ENCODE data around the gene EFS. TPM values are rescaled to one million over a fixed set of nuclear protein-coding genes. Genes with fewer than 3 reads are reported as not detected.
"Not testable (repeated sequence)": the region's sequence is repeated elsewhere in the genome, so short reads cannot be mapped to it uniquely, and the experiment has no call there.

Gene EFS
- polyA plus RNA-seq, 3 donors = not detected

GRCh38 chr14:23387916-23388882, 23.2 kb upstream of the EFS start:
- no peak overlapping the region for H3K9ac ChIP-seq (ENCODE audit: insufficient read depth, low read length, poor library complexity, severe bottlenecking)
- Mint-ChIP-seq H3K27me3 (ENCODE audit: low read depth in 3 of 3) (peaks cover 3 to 9% (median 4%) of the 10 kb centered on the region in 3 donors), H3K4me1 (no peaks in the 10 kb centered on the region), H3K36me3 (no peaks in the 10 kb centered on the region), H3K9me3 (no peaks in the 10 kb centered on the region), H3K4me3 (no peak overlapping the region), H3K27ac (no peak overlapping the region)
- H3K4me2 ChIP-seq (replicated peaks; ENCODE audit: extremely low read depth, low read length, poor library complexity, severe bottlenecking) = no peak overlapping the region
- 84% methylated on average over 19 of the region's 26 CpGs for WGBS (ENCODE audit: insufficient coverage)
- H3K27me3 ChIP-seq (ENCODE audit: control insufficient read depth in 2 of 2, insufficient read depth in 2 of 2, low read length in 2 of 2) = no peaks in the 10 kb centered on the region
- no peak for TF ChIP-seq CTCF (IDR thresholded peaks at IDR 0.05)
- intact Hi-C loops (cut with micrococcal nuclease) = no loop called here
- no peaks in the 10 kb centered on the region for H4K20me1 ChIP-seq (ENCODE audit: insufficient read depth, low read length)
- no peak overlapping the region for H3K4me3 ChIP-seq (replicated peaks in 1 of 3; ENCODE audit: low read depth in 2 of 3, low read length in 3 of 3)
- no peak for DNase-seq
- H3K4me1 ChIP-seq (ENCODE audit: control insufficient read depth in 1 of 2, insufficient read depth in 2 of 2, low read length in 2 of 2) = no peaks in the 10 kb centered on the region
- no peaks in the 10 kb centered on the region for H3K79me2 ChIP-seq (ENCODE audit: insufficient read depth, low read length)
- H2AFZ ChIP-seq (ENCODE audit: insufficient read depth, low read depth, low read length, poor library complexity, severe bottlenecking) = no peak overlapping the region
- no peaks in the 10 kb centered on the region for H3K9me3 ChIP-seq (replicated peaks in 1 of 2; ENCODE audit: control insufficient read depth in 1 of 2, insufficient read depth in 1 of 2, low read length in 2 of 2)
- H3K27ac ChIP-seq (ENCODE audit: low read depth in 1 of 2, low read length in 2 of 2) = no peak overlapping the region
- H3K36me3 ChIP-seq (replicated peaks in 1 of 2; ENCODE audit: control insufficient read depth in 1 of 2, insufficient read depth in 2 of 2, low read length in 2 of 2) = no peaks in the 10 kb centered on the region

- Mint-ChIP-seq H3K36me3 (no peaks in the 10 kb centered on the region), H3K9me3 (peaks cover 0 to 1% (median 0%) of the 10 kb centered on the region in 7 donors), H3K4me3 (no peak overlapping the region), H3K27me3 (ENCODE audit: low read depth in 3 of 3) (peaks cover 0 to 9% (median 6%) of the 10 kb centered on the region in 3 donors), H3K4me1 (no peaks in the 10 kb centered on the region), H3K27ac (no peak overlapping the region)
- Histone ChIP-seq H3K36me3 (replicated peaks in 1 of 2; ENCODE audit: control insufficient read depth in 1 of 2, insufficient read depth in 2 of 2, low read length in 2 of 2) (no peaks in the 10 kb centered on the region), H4K20me1 (ENCODE audit: insufficient read depth, low read length) (no peaks in the 10 kb centered on the region), H3K79me2 (ENCODE audit: insufficient read depth, low read length) (no peaks in the 10 kb centered on the region), H3K27ac (ENCODE audit: low read depth in 1 of 2, low read length in 2 of 2) (no peak overlapping the region), H3K9ac (ENCODE audit: insufficient read depth, low read length, poor library complexity, severe bottlenecking) (no peak overlapping the region), H3K27me3 (ENCODE audit: control insufficient read depth in 2 of 2, insufficient read depth in 2 of 2, low read length in 2 of 2) (no peaks in the 10 kb centered on the region), H3K4me3 (replicated peaks in 1 of 3; ENCODE audit: low read depth in 2 of 3, low read length in 3 of 3) (no peak overlapping the region), H3K4me1 (ENCODE audit: control insufficient read depth in 1 of 2, insufficient read depth in 2 of 2, low read length in 2 of 2) (no peaks in the 10 kb centered on the region), H3K4me2 (replicated peaks; ENCODE audit: extremely low read depth, low read length, poor library complexity, severe bottlenecking) (no peak overlapping the region), H3K9me3 (replicated peaks in 1 of 2; ENCODE audit: control insufficient read depth in 1 of 2, insufficient read depth in 1 of 2, low read length in 2 of 2) (no peaks in the 10 kb centered on the region), H2AFZ (ENCODE audit: insufficient read depth, low read depth, low read length, poor library complexity, severe bottlenecking) (no peak overlapping the region)
- WGBS (ENCODE audit: insufficient coverage) = no CpG with 5 or more reads among the region's 1 CpG
- DNase-seq = no peak
- TF ChIP-seq CTCF (IDR thresholded peaks at IDR 0.05) = no peak
- intact Hi-C loops (cut with micrococcal nuclease) = no loop called here
These were observed 22.0 kb upstream of the EFS start for GRCh38 chr14:23386999-23387398.

- H3K27ac ChIP-seq (ENCODE audit: low read depth in 1 of 2, low read length in 2 of 2); H3K79me2 ChIP-seq (ENCODE audit: insufficient read depth, low read length); H3K27me3 ChIP-seq (ENCODE audit: control insufficient read depth in 2 of 2, insufficient read depth in 2 of 2, low read length in 2 of 2); H3K4me1 Mint-ChIP-seq; H3K36me3 ChIP-seq (replicated peaks in 1 of 2; ENCODE audit: control insufficient read depth in 1 of 2, insufficient read depth in 2 of 2, low read length in 2 of 2); H3K4me2 ChIP-seq (replicated peaks; ENCODE audit: extremely low read depth, low read length, poor library complexity, severe bottlenecking); H3K36me3 Mint-ChIP-seq; H2AFZ ChIP-seq (ENCODE audit: insufficient read depth, low read depth, low read length, poor library complexity, severe bottlenecking); H3K27ac Mint-ChIP-seq; H3K4me3 ChIP-seq (replicated peaks in 1 of 3; ENCODE audit: low read depth in 2 of 3, low read length in 3 of 3); H3K9me3 Mint-ChIP-seq; intact Hi-C loops (cut with micrococcal nuclease); H3K9ac ChIP-seq (ENCODE audit: insufficient read depth, low read length, poor library complexity, severe bottlenecking); H3K4me3 Mint-ChIP-seq; DNase-seq; H3K9me3 ChIP-seq (replicated peaks in 1 of 2; ENCODE audit: control insufficient read depth in 1 of 2, insufficient read depth in 1 of 2, low read length in 2 of 2); H4K20me1 ChIP-seq (ENCODE audit: insufficient read depth, low read length); H3K4me1 ChIP-seq (ENCODE audit: control insufficient read depth in 1 of 2, insufficient read depth in 2 of 2, low read length in 2 of 2): not testable (repeated sequence)
- H3K27me3 Mint-ChIP-seq (ENCODE audit: low read depth in 3 of 3) = peaks cover 3 to 13% (median 8%) of the 10 kb centered on the region in 3 donors
- 95% methylated on average over 7 of the region's 17 CpGs for WGBS (ENCODE audit: insufficient coverage)
These were observed 21.3 kb upstream of the EFS start for GRCh38 chr14:23386266-23386657.

All from CD14-positive monocyte (primary cell).